Measurements from ENCODE around the gene LSMEM2. TPM values are rescaled to one million over a fixed set of nuclear protein-coding genes. Genes with fewer than 3 reads are reported as not detected.

LSMEM2 gene
- total and polyA plus RNA-seq, 11 donors = 1.3 to 68.3 (median 29.7) TPM

GRCh38 chr3:50319181-50319893 is 40.5 kb downstream of the LSMEM2 start:
- Histone ChIP-seq H3K4me3 (peak overlapping the region; percentile 62 to 97 (median 88)), H3K4me1 (peaks cover 5 to 72% (median 55%) of the 10 kb centered on the region in 12 donors), H3K27me3 (no peaks in the 10 kb centered on the region), H3K9me3 (no peaks in the 10 kb centered on the region), H3K27ac (peak overlapping the region in 10 of 12 donors; percentile 7 to 99 (median 98)), H3K36me3 (peaks cover 0 to 55% (median 45%) of the 10 kb centered on the region in 9 donors)
- intact Hi-C loops (cut with DNase I) = loop anchor here in 1 of 10 donors (2.0 kb wide), 1 partner anchor 15 kb away; no protein-coding TSS in a partner anchor
- ATAC-seq = no peak
- 63 to 89% (median 69%) methylated on average over 16 of the region's 16 CpGs for WGBS, 4 donors
- no peak for TF ChIP-seq CTCF (IDR thresholded peaks at IDR 0.05)
- no peak for TF ChIP-seq POLR2A (IDR thresholded peaks at IDR 0.05)
- peak in 2 of 5 donors; percentile 17 to 21 for DNase-seq

GRCh38 chr3:50319894-50320625 is 41.2 kb downstream of the LSMEM2 start:
- WGBS, 4 donors = 62 to 70% (median 67%) methylated on average over 14 to 29 of the region's 29 CpGs
- Histone ChIP-seq H3K4me3 (peak overlapping the region; percentile 62 to 97 (median 88)), H3K27me3 (no peaks in the 10 kb centered on the region), H3K27ac (peak overlapping the region; percentile 93 to 99 (median 98)), H3K4me1 (peaks cover 5 to 79% (median 61%) of the 10 kb centered on the region in 12 donors), H3K36me3 (peaks cover 0 to 52% (median 43%) of the 10 kb centered on the region in 9 donors), H3K9me3 (no peaks in the 10 kb centered on the region)
- TF ChIP-seq POLR2A (IDR thresholded peaks at IDR 0.05) (no peak), CTCF (IDR thresholded peaks at IDR 0.05) (peak in 1 of 12 donors; percentile 4)
- intact Hi-C loops (cut with DNase I) = loop anchor here in 9 of 10 donors (2.0 to 10.0 kb wide), 7 partner anchors 15 to 128 kb away; partner anchors contain the start of genes GNAI2 (in 3 of the 9), HYAL1 (in 2 of the 9), LSMEM2 (in 2 of the 9) and GNAT1 (in 1 of the 9)
- ATAC-seq (no peak), DNase-seq (peak in 3 of 5 donors; percentile 14 to 49 (median 25))

- H3K27me3 ChIP-seq = no peaks in the 10 kb centered on the region
- WGBS, 4 donors = 0 to 1% (median 0%) methylated on average over 19 to 45 of the region's 45 CpGs
- ATAC-seq = peak in 3 of 4 donors; percentile 11 to 71 (median 65)
- peak overlapping the region; percentile 93 to 99 (median 98) for H3K27ac ChIP-seq
- H3K4me3 ChIP-seq = peak overlapping the region; percentile 62 to 97 (median 88)
- no peak for TF ChIP-seq POLR2A (IDR thresholded peaks at IDR 0.05)
- no peak for TF ChIP-seq CTCF (IDR thresholded peaks at IDR 0.05)
- DNase-seq = peak; percentile 84 to 89 (median 88)
- intact Hi-C loops (cut with DNase I) = loop anchor here in 8 of 10 donors (2.0 to 10.0 kb wide), 7 partner anchors 16 to 129 kb away; partner anchors contain the start of genes GNAI2 (in 3 of the 8), HYAL1 (in 2 of the 8), LSMEM2 (in 2 of the 8) and GNAT1 (in 1 of the 8)
- H3K9me3 ChIP-seq = no peaks in the 10 kb centered on the region
- peaks cover 5 to 88% (median 61%) of the 10 kb centered on the region in 12 donors for H3K4me1 ChIP-seq
- H3K36me3 ChIP-seq = peaks cover 0 to 56% (median 48%) of the 10 kb centered on the region in 9 donors
Observed at GRCh38 chr3:50320853-50321335, 42.0 kb downstream of the LSMEM2 start.
